NT2/D1 (cell line): Measurements from ENCODE around the gene TRAF6.

ENCODE experiments used
- DNase-seq: peaks from one replicate; pipeline ENCODE4 v3.0.0-alpha.2; 2011; ENCODE audit warnings: low read depth, low spot score
- H3K27me3 ChIP-seq: 2 replicates; pipeline ENCODE4 v1.6.0; 2011; ENCODE audit warnings: mild to moderate bottlenecking; ENCODE audit not compliant: insufficient read length, insufficient read depth
- H3K36me3 ChIP-seq: 2 replicates; pipeline ENCODE4 v1.6.1; 2011; ENCODE audit warnings: mild to moderate bottlenecking, low read length, mixed read lengths; ENCODE audit not compliant: insufficient read depth, insufficient read length
- H3K4me1 ChIP-seq: 2 replicates; pipeline ENCODE4 v1.5.1; 2011; ENCODE audit not compliant: insufficient read depth, insufficient read length
- H3K4me3 ChIP-seq: 2 replicates; pipeline ENCODE4 v1.5.1; 2011; ENCODE audit warnings: low read depth; ENCODE audit not compliant: insufficient read length
- H3K9ac ChIP-seq: 2 replicates; pipeline ENCODE4 v1.6.0; 2011; ENCODE audit warnings: low read depth; ENCODE audit not compliant: insufficient read length
- H3K9me3 ChIP-seq: 2 replicates; pipeline ENCODE4 v1.5.1; 2011; ENCODE audit warnings: mild to moderate bottlenecking, low read length; ENCODE audit not compliant: insufficient read depth
- SUZ12 ChIP-seq: IDR thresholded peaks from 2 replicates; pipeline ENCODE4 v1.6.1; 2011; ENCODE audit not compliant: insufficient read length, insufficient read depth; ENCODE audit errors: extremely low read depth
- YY1 ChIP-seq: IDR thresholded peaks from 2 replicates; pipeline ENCODE4 v1.6.1; 2011; ENCODE audit not compliant: insufficient read length, insufficient read depth
- ZNF274 ChIP-seq: IDR thresholded peaks from 2 replicates; pipeline ENCODE4 v1.6.1; 2011; ENCODE audit warnings: mild to moderate bottlenecking, low read depth, low read length

TRAF6 gene

GRCh38 chr11:36454941-36455631 lies 55.0 kb downstream of the TRAF6 start:
- peak; percentile 16 for DNase-seq
- Histone ChIP-seq H3K9me3 (no peaks in the 10 kb centered on the region), H3K36me3 (peaks cover 34% of the 10 kb centered on the region), H3K27me3 (no peaks in the 10 kb centered on the region), H3K9ac (peak overlapping the region; percentile 53), H3K4me1 (peaks cover 15% of the 10 kb centered on the region), H3K4me3 (no peak overlapping the region)
- no peak for TF ChIP-seq YY1
- no peak for TF ChIP-seq ZNF274
- TF ChIP-seq SUZ12, result no peak

- TF ChIP-seq YY1 (no peak), ZNF274 (no peak), SUZ12 (no peak)
- no peak overlapping the region for H3K4me3 ChIP-seq
- H3K27me3 ChIP-seq, result no peaks in the 10 kb centered on the region
- H3K4me1 ChIP-seq, result peaks cover 15% of the 10 kb centered on the region
- H3K9ac ChIP-seq, result peak overlapping the region; percentile 53
- H3K36me3 ChIP-seq, result peaks cover 34% of the 10 kb centered on the region
- H3K9me3 ChIP-seq, result no peaks in the 10 kb centered on the region
- DNase-seq, result no peak
Measured at GRCh38 chr11:36454551-36454940, 55.5 kb downstream of the TRAF6 start.

- H3K36me3 ChIP-seq, result peaks cover 39% of the 10 kb centered on the region
Measured at GRCh38 chr11:36453678-36454077, 56.4 kb downstream of the TRAF6 start.

GRCh38 chr11:36452961-36453360 lies 57.1 kb downstream of the TRAF6 start:
- TF ChIP-seq SUZ12 (no peak), ZNF274 (no peak), YY1 (no peak)
- Histone ChIP-seq H3K27me3 (no peaks in the 10 kb centered on the region), H3K4me1 (peaks cover 15% of the 10 kb centered on the region), H3K9me3 (no peaks in the 10 kb centered on the region), H3K4me3 (no peak overlapping the region), H3K9ac (no peak overlapping the region), H3K36me3 (peaks cover 44% of the 10 kb centered on the region)
- DNase-seq, result no peak

More at GRCh38 chr11:36453678-36454077, 56.4 kb downstream of the TRAF6 start:
- no peak for DNase-seq
- no peak overlapping the region for H3K9ac ChIP-seq
- no peaks in the 10 kb centered on the region for H3K27me3 ChIP-seq
- no peak overlapping the region for H3K4me3 ChIP-seq
- TF ChIP-seq ZNF274 (no peak), SUZ12 (no peak), YY1 (no peak)
- H3K4me1 ChIP-seq, result peaks cover 15% of the 10 kb centered on the region
- H3K9me3 ChIP-seq, result no peaks in the 10 kb centered on the region

- Histone ChIP-seq H3K4me1 (peaks cover 15% of the 10 kb centered on the region), H3K36me3 (peaks cover 43% of the 10 kb centered on the region)
- no peak for TF ChIP-seq SUZ12
Measured at GRCh38 chr11:36452236-36452940, 57.7 kb downstream of the TRAF6 start.

GRCh38 chr11:36451681-36452080 lies 58.4 kb downstream of the TRAF6 start:
- DNase-seq, result no peak
- Histone ChIP-seq H3K9me3 (no peaks in the 10 kb centered on the region), H3K9ac (no peak overlapping the region), H3K4me3 (no peak overlapping the region), H3K27me3 (no peaks in the 10 kb centered on the region), H3K36me3 (peaks cover 45% of the 10 kb centered on the region), H3K4me1 (peaks cover 15% of the 10 kb centered on the region)
- no peak for TF ChIP-seq ZNF274
- TF ChIP-seq SUZ12, result no peak
- no peak for TF ChIP-seq YY1

More at GRCh38 chr11:36452236-36452940, 57.7 kb downstream of the TRAF6 start:
- Histone ChIP-seq H3K4me3 (no peak overlapping the region), H3K9ac (no peak overlapping the region), H3K27me3 (no peaks in the 10 kb centered on the region), H3K9me3 (no peaks in the 10 kb centered on the region)
- no peak for DNase-seq

GRCh38 chr11:36451045-36451444 lies 59.0 kb downstream of the TRAF6 start:
- no peaks in the 10 kb centered on the region for H3K27me3 ChIP-seq
- no peak overlapping the region for H3K9ac ChIP-seq
- H3K36me3 ChIP-seq, result peaks cover 43% of the 10 kb centered on the region
- H3K9me3 ChIP-seq, result no peaks in the 10 kb centered on the region
- TF ChIP-seq YY1, result no peak
- no peak for TF ChIP-seq ZNF274
- TF ChIP-seq SUZ12, result no peak
- no peak for DNase-seq
- no peak overlapping the region for H3K4me3 ChIP-seq
- H3K4me1 ChIP-seq, result peaks cover 15% of the 10 kb centered on the region
